Loucy (cell line): ENCODE data around the gene P2RY2.

Source experiments
- EZH2phosphoT487 ChIP-seq: fragments of 200-600 bp; IDR thresholded peaks from 2 replicates; pipeline ENCODE4 v1.6.1; 2018; ENCODE audit warnings: antibody characterized with exemption, mild to moderate bottlenecking, moderate library complexity, borderline replicate concordance
- TF ChIP-seq, protein P1 (sequence below): fragments of 200-600 bp; sonication (generic); conservative IDR thresholded peaks from 2 replicates; pipeline ENCODE4 v1.5.1; 2014; ENCODE audit warnings: mild to moderate bottlenecking, antibody characterized with exemption, low read length

DNA sequence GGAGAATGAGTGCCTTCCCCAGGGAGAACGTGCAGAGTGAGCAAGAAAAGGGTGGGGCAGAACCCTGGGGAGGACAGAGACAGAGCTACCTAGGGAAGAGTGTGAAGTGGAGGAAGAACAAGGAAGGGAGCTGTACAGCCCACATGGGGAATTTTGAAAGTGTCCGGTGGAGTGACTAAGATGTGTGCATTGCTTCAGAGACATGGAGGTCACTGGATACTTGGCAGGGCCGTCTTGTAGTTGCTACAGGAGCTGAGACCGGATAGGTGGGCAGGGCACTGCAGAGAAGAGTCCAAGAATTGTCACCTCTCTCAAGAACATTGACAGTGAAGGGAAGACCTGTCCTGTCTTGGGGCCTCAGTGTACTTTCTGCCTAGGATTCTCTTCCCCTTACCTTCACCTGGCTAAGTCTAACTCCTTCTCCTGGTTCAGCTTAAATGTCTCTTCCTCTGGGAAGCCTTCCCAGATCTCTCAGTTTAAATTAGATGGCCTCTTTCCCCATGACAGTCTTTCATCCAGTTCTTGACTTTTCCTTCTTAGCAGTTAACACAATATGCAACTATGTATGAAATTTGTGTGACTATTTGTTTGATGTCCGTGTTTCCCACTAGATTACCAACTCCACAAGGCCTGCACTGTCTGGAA is 44.9 kb downstream of the P2RY2 start:
- no peak for TF ChIP-seq EZH2phosphoT487
- TF ChIP-seq, protein P1, sequence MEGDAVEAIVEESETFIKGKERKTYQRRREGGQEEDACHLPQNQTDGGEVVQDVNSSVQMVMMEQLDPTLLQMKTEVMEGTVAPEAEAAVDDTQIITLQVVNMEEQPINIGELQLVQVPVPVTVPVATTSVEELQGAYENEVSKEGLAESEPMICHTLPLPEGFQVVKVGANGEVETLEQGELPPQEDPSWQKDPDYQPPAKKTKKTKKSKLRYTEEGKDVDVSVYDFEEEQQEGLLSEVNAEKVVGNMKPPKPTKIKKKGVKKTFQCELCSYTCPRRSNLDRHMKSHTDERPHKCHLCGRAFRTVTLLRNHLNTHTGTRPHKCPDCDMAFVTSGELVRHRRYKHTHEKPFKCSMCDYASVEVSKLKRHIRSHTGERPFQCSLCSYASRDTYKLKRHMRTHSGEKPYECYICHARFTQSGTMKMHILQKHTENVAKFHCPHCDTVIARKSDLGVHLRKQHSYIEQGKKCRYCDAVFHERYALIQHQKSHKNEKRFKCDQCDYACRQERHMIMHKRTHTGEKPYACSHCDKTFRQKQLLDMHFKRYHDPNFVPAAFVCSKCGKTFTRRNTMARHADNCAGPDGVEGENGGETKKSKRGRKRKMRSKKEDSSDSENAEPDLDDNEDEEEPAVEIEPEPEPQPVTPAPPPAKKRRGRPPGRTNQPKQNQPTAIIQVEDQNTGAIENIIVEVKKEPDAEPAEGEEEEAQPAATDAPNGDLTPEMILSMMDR, result no peak
